A549 (cell line): Measurements from ENCODE around the gene RAD51B.

ENCODE experiments used
- BHLHE40 ChIP-seq: IDR thresholded peaks from 2 replicates; pipeline ENCODE4 v1.6.1; 2012; ENCODE audit warnings: low read depth, low read length, inconsistent platforms
- CHD2 ChIP-seq: fragments of 150-350 bp; IDR thresholded peaks from 2 replicates; pipeline ENCODE4 v1.6.1; 2014; ENCODE audit warnings: low read length; ENCODE audit not compliant: partially characterized antibody
- EP300 ChIP-seq, 2 experiments: fragments of >200 bp; sonication (Bioruptor Twin); formaldehyde crosslinking; IDR thresholded peaks; 2 replicates in 1 of 2; 3 replicates in 1 of 2; pipeline ENCODE4 v1.6.1; 2016 to 2017
- FOSB ChIP-seq: fragments of 250-450 bp; sonication (Bioruptor Pico); IDR thresholded peaks from 2 replicates; pipeline ENCODE4 v1.5.0; 2020; ENCODE audit warnings: mild to moderate bottlenecking, moderate library complexity
- HEYL ChIP-seq: fragments of 250-450 bp; sonication (Bioruptor Pico); IDR thresholded peaks from 2 replicates; pipeline ENCODE4 v1.8.0; 2021; ENCODE audit warnings: mild to moderate bottlenecking, moderate library complexity
- JUN ChIP-seq, 2 experiments: fragments of >200 bp; sonication (Bioruptor Twin); formaldehyde crosslinking; IDR thresholded peaks; 2 replicates in 1 of 2; 3 replicates in 1 of 2; pipeline ENCODE4 v1.6.1; 2016 to 2017
- JUNB ChIP-seq: fragments of >200 bp; sonication (Bioruptor Twin); formaldehyde crosslinking; IDR thresholded peaks from 2 replicates; pipeline ENCODE4 v1.6.1; 2016
- POLR2A ChIP-seq: IDR thresholded peaks from 2 replicates; pipeline ENCODE4 v1.6.1; 2012; ENCODE audit warnings: mild to moderate bottlenecking, low read length
- RNF2 ChIP-seq: fragments of 200-600 bp; sonication (generic); IDR thresholded peaks from 2 replicates; pipeline ENCODE4 v1.6.1; 2016; ENCODE audit warnings: low read depth, mild to moderate bottlenecking, antibody characterized with exemption, moderate library complexity, borderline replicate concordance
- TF ChIP-seq, protein P1 (sequence below): fragments of >200 bp; sonication (Bioruptor Twin); formaldehyde crosslinking; IDR thresholded peaks from 3 replicates; pipeline ENCODE4 v1.5.1; 2016
- TF ChIP-seq, protein P2 (sequence below): fragments of 150-350 bp; IDR thresholded peaks from 2 replicates; pipeline ENCODE4 v1.6.1; 2014; ENCODE audit warnings: low read depth, mild to moderate bottlenecking, low read length
- TF ChIP-seq, protein P3 (sequence below): fragments of 200-600 bp; sonication (generic); IDR thresholded peaks from 2 replicates; pipeline ENCODE4 v1.6.1; 2016; ENCODE audit warnings: antibody characterized with exemption, mild to moderate bottlenecking, moderate library complexity
- TF ChIP-seq, protein P4 (sequence below): fragments of 250-450 bp; sonication (Bioruptor Pico); IDR thresholded peaks from 2 replicates; pipeline ENCODE4 v1.5.0; 2021; ENCODE audit warnings: mild to moderate bottlenecking, moderate library complexity, borderline replicate concordance
- TF ChIP-seq, protein P5 (sequence below): IDR thresholded peaks from 2 replicates; pipeline ENCODE4 v1.6.1; 2012

DNA sequence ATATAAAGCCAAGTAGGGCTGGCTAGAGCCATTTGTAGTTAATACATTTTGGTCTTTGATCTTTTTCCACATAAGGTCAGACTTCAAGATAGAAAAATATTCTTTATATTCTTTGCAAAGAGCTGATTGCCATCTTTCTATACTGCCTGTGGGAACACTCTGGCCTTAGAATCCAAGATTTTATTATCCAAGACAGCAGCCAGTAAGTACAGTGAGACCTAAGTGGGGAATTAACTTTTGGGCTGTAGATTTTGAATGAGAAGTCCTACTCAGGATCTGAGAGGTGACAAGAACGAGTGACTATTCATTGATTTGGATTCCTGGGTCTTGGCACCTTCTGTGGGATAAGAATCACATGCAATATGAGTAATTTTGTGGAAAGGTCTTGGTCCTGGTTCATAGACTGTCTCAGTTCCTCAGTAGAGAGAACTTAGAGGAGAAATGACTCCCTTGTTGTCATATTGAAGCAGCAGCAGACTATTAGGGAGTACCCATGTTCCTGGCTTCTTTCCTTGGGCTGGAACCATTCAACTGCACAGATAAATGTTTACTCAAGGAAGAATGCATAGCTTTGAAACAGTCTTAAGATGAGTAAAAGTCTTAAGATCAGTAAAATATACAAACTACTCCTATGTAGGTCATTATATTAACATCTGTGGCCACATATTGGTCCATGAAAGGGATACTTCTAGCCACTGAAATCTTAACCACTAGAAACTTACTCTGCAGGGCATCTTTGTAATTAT is 353.8 kb downstream of the RAD51B start:
- TF ChIP-seq POLR2A (no peak), HEYL (CRISPR knock-in tag) (no peak), RNF2 (no peak), JUN (IDR thresholded peaks at IDR 0.05) (no peak), CHD2 (no peak), BHLHE40 (no peak), FOSB (CRISPR knock-in tag) (no peak), JUNB (no peak), EP300 (IDR thresholded peaks at IDR 0.05) (no peak)
- TF ChIP-seq, protein P1, sequence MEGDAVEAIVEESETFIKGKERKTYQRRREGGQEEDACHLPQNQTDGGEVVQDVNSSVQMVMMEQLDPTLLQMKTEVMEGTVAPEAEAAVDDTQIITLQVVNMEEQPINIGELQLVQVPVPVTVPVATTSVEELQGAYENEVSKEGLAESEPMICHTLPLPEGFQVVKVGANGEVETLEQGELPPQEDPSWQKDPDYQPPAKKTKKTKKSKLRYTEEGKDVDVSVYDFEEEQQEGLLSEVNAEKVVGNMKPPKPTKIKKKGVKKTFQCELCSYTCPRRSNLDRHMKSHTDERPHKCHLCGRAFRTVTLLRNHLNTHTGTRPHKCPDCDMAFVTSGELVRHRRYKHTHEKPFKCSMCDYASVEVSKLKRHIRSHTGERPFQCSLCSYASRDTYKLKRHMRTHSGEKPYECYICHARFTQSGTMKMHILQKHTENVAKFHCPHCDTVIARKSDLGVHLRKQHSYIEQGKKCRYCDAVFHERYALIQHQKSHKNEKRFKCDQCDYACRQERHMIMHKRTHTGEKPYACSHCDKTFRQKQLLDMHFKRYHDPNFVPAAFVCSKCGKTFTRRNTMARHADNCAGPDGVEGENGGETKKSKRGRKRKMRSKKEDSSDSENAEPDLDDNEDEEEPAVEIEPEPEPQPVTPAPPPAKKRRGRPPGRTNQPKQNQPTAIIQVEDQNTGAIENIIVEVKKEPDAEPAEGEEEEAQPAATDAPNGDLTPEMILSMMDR: no peak
- TF ChIP-seq, protein P2, sequence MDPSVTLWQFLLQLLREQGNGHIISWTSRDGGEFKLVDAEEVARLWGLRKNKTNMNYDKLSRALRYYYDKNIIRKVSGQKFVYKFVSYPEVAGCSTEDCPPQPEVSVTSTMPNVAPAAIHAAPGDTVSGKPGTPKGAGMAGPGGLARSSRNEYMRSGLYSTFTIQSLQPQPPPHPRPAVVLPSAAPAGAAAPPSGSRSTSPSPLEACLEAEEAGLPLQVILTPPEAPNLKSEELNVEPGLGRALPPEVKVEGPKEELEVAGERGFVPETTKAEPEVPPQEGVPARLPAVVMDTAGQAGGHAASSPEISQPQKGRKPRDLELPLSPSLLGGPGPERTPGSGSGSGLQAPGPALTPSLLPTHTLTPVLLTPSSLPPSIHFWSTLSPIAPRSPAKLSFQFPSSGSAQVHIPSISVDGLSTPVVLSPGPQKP: no peak
- TF ChIP-seq, protein P3, sequence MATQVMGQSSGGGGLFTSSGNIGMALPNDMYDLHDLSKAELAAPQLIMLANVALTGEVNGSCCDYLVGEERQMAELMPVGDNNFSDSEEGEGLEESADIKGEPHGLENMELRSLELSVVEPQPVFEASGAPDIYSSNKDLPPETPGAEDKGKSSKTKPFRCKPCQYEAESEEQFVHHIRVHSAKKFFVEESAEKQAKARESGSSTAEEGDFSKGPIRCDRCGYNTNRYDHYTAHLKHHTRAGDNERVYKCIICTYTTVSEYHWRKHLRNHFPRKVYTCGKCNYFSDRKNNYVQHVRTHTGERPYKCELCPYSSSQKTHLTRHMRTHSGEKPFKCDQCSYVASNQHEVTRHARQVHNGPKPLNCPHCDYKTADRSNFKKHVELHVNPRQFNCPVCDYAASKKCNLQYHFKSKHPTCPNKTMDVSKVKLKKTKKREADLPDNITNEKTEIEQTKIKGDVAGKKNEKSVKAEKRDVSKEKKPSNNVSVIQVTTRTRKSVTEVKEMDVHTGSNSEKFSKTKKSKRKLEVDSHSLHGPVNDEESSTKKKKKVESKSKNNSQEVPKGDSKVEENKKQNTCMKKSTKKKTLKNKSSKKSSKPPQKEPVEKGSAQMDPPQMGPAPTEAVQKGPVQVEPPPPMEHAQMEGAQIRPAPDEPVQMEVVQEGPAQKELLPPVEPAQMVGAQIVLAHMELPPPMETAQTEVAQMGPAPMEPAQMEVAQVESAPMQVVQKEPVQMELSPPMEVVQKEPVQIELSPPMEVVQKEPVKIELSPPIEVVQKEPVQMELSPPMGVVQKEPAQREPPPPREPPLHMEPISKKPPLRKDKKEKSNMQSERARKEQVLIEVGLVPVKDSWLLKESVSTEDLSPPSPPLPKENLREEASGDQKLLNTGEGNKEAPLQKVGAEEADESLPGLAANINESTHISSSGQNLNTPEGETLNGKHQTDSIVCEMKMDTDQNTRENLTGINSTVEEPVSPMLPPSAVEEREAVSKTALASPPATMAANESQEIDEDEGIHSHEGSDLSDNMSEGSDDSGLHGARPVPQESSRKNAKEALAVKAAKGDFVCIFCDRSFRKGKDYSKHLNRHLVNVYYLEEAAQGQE: no peak
- TF ChIP-seq, protein P4, sequence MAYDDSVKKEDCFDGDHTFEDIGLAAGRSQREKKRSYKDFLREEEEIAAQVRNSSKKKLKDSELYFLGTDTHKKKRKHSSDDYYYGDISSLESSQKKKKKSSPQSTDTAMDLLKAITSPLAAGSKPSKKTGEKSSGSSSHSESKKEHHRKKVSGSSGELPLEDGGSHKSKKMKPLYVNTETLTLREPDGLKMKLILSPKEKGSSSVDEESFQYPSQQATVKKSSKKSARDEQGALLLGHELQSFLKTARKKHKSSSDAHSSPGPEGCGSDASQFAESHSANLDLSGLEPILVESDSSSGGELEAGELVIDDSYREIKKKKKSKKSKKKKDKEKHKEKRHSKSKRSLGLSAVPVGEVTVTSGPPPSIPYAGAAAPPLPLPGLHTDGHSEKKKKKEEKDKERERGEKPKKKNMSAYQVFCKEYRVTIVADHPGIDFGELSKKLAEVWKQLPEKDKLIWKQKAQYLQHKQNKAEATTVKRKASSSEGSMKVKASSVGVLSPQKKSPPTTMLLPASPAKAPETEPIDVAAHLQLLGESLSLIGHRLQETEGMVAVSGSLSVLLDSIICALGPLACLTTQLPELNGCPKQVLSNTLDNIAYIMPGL (CRISPR knock-in tag): no peak
- TF ChIP-seq, protein P5, sequence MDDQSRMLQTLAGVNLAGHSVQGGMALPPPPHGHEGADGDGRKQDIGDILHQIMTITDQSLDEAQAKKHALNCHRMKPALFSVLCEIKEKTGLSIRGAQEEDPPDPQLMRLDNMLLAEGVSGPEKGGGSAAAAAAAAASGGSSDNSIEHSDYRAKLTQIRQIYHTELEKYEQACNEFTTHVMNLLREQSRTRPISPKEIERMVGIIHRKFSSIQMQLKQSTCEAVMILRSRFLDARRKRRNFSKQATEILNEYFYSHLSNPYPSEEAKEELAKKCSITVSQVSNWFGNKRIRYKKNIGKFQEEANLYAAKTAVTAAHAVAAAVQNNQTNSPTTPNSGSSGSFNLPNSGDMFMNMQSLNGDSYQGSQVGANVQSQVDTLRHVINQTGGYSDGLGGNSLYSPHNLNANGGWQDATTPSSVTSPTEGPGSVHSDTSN: no peak
